Measurements from ENCODE around the gene DVL1.

Gene DVL1

DNA sequence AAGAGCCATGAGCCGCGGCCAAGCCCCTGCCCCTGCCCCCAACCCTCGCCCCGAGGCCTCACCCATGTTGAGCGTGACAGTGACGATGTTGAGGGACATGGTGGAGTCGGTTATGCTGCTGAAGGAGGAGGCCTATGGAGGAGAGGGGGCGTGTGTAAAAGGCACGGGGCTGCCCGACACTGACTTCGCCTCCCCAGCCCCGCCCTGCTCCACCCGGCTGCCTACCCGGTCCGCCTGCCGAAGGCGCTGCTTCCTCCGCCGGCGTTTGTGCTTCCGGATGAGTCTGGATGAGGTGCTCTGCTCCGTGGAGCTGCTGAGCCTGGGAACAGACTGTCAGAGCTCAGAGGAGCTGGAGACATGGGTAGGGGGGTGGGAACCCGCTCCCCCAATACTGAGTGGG lies 9.0 kb downstream of the DVL1 start:
- DNase-seq = no peak

DNA sequence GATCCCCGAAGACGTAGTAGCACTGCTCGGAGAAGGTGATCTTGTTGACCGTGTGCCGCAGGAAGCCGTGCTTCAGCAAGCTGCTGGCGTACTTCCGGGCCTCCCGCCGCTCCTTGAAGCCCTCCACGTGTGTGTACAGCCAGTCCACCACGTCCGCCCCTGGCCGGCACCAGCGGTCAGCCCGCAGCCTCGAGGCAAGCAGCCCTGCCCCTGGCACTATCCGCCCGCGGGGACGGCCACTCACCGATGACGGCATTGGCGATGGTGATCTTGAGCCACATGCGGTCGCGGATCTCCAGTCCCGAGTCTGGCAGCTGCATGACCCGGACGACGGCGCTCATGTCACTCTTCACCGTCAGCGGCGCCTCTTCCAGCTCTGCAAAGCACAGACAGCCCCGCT lies 10.9 kb downstream of the DVL1 start:
- no peak for DNase-seq

DNA sequence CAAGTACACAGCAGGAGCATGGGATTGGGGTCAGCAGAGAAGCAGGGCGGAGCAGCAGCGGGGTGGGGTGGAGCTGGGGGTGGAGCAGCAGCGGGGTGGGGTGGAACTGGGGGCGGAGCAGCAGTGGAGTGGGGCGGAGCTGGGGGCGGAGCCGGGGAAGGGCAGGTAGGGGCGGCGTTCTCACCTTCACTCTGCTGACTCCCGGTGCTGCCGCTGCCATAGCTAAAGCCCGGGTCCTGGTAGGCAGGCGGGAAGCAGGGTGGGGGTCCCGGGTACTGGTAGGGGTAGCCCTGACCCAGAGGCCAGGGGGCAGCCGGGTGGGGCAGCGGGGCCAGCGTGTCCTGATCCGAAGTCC lies 11.4 kb downstream of the DVL1 start:
- no peak for DNase-seq

DNA sequence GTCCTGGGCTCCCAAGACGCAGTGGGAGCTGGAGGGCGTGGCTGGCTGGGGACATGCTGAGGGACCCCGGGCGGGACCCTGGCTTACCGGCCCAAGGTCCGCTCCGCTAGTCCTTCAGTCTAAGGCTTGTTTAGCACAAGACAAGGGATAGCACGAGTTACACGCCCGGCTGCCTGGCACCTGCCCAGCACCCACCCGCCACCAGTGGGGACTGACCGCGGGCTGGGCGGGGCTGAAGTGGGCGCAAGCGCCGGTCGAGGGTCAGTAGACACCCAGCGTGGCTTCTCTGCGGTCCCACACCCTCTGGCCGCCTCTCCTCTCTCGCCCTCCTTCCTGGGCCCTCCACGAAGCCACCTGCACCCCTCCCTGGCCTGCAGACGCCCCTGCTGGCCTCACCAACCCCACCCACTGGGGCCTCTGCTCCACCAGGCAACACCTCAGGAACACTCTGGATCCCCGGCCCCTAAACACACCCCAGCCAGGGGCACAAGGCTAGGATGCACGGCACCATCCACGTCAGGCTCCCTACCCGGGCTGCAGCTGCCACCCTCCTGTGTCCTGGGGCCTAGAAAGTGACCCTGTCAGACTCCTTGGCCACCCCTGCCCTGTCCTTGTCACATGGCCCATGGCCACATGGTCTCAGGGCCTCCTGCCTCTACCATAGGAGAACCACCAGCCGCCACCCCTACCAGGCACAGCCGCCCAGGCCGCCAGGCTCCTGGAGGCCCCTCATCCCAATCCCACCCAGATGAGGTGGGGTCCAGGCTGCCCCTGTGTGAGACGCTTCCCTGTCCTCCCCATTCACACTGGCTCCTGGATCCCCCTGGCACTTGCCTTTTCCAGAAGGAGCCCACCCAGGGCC lies 12.1 kb downstream of the DVL1 start:
- no peak for DNase-seq

DNA sequence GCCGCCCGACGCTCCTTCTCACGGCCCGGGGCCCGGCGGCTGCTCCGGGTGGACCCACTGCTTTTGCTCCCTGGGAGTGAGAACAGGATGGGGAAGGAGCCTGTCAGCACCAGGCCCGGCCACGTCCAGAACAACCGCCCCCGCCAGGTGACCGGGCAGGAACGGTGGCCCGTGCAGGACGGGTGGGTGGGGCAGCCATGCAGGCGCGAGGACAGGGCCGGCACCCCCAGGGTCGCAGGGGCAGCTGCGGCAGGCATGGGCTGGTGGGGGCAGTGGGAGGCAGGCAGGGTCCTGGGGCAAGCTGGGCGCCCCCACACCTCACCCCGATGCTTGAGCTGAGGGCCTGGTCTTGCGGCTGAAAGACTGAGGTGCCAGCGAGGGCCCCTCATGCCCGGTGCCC lies 12.8 kb downstream of the DVL1 start:
- no peak for DNase-seq

DNA sequence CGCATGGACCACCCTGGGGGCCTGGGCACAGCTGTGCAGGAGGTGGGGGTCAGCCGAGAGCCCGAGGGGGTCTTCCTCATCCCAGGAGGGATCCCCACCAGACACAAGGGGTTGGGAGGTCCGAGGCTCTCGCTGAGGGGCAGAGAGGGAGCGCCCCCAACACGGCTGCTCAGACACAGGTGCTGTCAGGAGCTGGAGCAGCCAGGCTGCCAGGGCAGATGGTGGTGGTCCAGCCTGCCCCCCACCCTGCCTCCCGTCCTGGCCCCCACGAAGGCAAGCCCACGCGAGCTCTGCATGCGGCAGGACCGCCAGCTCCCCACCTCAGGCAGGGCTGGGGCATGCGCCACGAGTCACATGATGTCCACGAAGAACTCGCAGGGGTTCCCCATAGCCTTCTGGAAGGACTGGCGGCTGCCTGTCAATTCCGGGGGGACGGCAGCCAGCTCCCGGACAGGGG lies 13.4 kb downstream of the DVL1 start:
- DNase-seq = no peak

DNA sequence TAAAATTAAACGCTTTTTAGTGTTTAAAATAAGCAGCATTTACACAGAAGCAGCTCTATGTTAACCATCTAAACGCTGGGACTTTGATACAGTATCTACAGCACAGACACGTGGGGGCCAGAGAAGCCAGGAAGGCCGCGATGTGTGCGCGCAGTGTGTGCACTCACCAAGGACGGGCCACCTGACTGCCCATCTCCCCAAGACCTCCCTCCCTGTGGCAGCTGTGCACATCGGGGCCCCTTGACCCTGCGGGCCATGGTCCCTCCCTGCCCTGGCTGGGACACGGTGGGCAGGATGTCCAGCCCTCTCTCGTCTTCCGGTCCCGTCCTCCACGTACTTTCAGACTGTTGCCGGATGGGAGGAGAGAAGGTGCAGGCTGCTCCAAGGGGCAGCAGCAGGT lies 13.9 kb downstream of the DVL1 start:
- no peak for DNase-seq

DNA sequence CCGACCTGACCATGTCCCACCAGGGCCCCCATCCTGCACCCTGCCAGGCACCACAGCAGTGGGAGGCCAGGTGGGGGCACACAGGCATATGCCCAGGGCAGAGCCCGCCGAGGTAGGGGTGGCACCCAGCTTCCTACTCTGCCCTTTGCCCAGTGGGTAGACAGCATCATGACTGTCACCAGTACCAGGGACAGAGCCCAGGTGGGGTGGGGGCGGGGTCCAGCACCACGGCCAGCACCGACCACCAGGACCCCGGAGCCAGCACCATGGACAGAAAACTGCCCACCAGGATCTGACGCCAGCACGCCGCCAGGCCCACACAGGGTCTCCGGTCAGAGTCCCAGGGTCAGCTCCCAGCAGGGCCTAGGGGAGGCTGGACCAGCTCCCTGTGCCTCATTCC lies 14.4 kb downstream of the DVL1 start:
- no peak for DNase-seq

DNA sequence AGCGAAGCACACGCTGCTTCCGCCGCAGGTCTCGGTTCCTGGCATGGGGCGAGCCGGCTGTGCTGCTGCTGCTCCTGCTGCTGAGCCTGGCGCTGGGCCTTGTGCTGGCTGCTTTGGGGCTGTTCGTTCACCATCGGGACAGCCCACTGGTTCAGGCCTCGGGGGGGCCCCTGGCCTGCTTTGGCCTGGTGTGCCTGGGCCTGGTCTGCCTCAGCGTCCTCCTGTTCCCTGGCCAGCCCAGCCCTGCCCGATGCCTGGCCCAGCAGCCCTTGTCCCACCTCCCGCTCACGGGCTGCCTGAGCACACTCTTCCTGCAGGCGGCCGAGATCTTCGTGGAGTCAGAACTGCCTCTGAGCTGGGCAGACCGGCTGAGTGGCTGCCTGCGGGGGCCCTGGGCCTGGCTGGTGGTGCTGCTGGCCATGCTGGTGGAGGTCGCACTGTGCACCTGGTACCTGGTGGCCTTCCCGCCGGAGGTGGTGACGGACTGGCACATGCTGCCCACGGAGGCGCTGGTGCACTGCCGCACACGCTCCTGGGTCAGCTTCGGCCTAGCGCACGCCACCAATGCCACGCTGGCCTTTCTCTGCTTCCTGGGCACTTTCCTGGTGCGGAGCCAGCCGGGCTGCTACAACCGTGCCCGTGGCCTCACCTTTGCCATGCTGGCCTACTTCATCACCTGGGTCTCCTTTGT lies 15.5 kb downstream of the DVL1 start:
- no peak for DNase-seq

DNA sequence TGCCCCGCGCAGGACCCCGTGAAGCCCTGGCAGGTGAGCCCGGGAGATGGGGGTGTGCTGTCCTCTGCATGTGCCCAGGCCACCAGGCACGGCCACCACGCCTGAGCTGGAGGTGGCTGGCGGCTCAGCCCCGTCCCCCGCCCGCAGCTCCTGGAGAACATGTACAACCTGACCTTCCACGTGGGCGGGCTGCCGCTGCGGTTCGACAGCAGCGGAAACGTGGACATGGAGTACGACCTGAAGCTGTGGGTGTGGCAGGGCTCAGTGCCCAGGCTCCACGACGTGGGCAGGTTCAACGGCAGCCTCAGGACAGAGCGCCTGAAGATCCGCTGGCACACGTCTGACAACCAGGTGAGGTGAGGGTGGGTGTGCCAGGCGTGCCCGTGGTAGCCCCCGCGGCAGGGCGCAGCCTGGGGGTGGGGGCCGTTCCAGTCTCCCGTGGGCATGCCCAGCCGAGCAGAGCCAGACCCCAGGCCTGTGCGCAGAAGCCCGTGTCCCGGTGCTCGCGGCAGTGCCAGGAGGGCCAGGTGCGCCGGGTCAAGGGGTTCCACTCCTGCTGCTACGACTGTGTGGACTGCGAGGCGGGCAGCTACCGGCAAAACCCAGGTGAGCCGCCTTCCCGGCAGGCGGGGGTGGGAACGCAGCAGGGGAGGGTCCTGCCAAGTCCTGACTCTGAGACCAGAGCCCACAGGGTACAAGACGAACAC lies 16.3 kb downstream of the DVL1 start:
- no peak for DNase-seq

DNA sequence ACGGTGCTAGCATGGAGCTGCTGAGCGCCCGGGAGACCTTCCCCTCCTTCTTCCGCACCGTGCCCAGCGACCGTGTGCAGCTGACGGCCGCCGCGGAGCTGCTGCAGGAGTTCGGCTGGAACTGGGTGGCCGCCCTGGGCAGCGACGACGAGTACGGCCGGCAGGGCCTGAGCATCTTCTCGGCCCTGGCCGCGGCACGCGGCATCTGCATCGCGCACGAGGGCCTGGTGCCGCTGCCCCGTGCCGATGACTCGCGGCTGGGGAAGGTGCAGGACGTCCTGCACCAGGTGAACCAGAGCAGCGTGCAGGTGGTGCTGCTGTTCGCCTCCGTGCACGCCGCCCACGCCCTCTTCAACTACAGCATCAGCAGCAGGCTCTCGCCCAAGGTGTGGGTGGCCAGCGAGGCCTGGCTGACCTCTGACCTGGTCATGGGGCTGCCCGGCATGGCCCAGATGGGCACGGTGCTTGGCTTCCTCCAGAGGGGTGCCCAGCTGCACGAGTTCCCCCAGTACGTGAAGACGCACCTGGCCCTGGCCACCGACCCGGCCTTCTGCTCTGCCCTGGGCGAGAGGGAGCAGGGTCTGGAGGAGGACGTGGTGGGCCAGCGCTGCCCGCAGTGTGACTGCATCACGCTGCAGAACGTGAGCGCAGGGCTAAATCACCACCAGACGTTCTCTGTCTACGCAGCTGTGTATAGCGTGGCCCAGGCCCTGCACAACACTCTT lies 17.0 kb downstream of the DVL1 start:
- no peak for DNase-seq

DNA sequence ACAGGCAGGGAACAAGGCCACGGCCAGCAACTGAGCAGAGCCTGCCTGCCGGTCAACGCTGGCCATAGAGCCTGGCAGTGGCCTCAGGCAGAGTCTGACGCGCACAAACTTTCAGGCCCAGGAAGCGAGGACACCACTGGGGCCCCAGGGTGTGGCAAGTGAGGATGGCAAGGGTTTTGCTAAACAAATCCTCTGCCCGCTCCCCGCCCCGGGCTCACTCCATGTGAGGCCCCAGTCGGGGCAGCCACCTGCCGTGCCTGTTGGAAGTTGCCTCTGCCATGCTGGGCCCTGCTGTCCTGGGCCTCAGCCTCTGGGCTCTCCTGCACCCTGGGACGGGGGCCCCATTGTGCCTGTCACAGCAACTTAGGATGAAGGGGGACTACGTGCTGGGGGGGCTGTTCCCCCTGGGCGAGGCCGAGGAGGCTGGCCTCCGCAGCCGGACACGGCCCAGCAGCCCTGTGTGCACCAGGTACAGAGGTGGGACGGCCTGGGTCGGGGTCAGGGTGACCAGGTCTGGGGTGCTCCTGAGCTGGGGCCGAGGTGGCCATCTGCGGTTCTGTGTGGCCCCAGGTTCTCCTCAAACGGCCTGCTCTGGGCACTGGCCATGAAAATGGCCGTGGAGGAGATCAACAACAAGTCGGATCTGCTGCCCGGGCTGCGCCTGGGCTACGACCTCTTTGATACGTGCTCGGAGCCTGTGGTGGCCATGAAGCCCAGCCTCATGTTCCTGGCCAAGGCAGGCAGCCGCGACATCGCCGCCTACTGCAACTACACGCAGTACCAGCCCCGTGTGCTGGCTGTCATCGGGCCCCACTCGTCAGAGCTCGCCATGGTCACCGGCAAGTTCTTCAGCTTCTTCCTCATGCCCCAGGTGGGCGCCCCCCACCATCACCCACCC lies 17.9 kb downstream of the DVL1 start, which contains the start of gene TAS1R3:
TSS of gene TAS1R3 (plus strand) at position 213 of the 898 bp plus-strand sequence. CDS start at position 279, 66 bp downstream.
- DNase-seq = no peak

DNA sequence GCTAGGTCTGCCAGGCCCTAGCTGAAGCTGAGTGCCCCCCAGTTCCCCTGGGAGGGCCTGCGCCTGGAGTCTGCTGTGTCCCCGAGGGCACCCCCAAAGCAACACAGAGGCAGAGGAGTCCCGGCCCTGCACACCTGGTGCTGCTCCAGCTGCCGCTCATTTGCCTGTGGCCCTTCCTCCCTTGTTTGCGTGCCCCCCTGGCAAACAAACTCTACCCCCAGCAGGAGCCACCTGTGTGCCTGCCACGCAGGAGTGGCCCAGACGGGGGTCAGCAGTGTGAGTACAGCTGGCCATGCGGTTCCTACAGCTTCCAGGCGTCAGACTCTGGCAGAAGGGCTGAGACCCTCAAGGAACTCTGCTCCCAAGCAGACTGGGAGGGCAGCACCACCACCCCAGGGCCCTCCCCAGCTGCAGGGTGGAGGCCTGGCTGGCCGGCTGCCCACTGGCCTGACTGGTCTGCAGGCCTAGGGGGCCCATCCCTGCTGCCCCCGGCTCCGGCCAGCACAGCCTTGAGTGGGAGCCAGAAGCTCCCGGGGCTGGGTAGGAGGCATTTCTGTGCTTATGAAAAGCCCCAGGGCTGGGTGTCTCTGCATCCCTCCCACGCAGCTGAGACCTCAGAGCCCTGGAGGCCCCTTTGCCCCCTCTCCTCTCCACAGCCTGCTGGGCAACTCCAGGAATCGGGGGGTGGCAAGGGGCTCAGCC lies 18.7 kb downstream of the DVL1 start:
- DNase-seq = no peak

DNA sequence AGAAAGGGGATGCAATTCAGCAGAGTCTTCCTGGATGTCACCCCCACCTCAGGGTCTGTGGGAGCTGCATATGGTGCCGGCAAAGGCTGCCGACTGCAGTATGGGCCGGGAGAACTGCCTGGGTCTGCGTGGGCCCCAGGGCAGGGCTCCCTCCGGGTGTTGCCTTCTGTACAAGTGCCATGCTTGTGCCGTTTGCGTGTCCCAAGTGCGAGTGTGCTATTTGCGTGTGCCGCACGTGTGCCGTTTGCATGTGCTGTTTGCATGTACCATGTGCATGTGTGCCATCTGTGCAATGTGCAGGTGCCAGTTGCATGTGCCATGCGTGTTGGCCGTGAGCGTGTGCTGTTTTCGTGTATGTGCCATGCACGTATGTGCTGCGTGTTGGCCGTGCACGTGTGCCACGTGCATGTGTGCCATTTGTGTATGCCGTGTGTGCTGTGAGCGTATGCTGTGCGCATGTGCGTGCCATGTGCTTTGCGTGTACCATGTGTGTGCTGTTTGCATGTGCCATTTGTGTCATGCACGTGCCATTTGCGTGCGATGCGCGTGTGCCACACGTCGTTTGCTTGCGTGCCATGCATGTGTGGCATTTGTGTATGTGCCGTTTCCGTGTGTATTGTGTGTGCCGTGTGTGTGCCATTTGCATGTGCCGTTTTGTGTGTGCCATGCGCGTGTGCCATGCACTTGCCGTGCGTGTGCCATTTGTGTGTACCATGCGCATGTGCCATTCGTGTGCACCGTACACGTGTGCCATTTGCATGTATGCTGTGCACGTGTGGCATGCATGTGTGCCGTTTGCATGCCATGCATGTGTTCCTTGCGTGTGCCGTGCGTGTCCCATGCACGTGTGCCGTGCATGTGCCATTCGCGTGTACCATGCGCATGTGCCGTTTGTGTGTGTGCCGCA lies 19.7 kb downstream of the DVL1 start:
- DNase-seq = no peak

DNA sequence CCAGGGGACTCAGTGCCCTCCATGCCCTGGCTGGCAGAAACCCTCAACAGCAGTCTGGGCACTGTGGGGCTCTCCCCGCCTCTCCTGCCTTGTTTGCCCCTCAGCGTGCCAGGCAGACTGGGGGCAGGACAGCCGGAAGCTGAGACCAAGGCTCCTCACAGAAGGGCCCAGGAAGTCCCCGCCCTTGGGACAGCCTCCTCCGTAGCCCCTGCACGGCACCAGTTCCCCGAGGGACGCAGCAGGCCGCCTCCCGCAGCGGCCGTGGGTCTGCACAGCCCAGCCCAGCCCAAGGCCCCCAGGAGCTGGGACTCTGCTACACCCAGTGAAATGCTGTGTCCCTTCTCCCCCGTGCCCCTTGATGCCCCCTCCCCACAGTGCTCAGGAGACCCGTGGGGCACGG lies 21.0 kb downstream of the DVL1 start:
- DNase-seq = no peak

DNA sequence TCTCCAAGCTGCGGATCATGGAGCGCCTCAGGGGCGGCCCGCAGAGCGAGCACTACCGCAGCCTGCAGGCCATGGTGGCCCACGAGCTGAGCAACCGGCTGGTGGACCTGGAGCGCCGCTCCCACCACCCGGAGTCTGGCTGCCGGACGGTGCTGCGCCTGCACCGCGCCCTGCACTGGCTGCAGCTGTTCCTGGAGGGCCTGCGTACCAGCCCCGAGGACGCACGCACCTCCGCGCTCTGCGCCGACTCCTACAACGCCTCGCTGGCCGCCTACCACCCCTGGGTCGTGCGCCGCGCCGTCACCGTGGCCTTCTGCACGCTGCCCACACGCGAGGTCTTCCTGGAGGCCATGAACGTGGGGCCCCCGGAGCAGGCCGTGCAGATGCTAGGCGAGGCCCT lies 21.9 kb downstream of the DVL1 start:
- DNase-seq = no peak

DNA sequence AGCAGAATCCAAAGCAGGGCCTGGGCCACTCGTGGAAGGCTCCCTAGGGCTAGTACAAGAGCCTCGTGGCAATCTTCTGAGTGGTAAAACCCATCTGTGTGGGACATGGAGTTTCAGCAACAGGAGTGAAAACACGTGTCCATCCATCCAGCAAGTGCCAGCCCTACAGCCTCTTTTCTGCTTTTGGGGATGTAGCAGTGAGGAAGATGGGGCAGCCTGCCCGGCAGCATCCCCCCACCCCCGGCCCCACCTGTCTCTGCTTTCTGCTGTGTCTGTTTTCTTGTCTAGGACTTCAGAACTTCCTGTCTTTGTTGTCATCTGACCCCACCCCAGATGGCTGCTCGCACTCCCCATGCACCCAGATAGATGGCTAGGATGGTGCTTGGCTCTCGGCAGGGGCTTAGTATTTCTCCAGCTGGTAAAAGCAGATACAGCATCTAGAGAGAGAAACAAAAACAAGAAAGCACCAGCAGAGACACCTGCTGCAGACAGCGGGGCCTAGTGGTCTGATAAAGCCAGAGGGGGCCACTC lies 23.1 kb downstream of the DVL1 start:
- no peak for DNase-seq

DNA sequence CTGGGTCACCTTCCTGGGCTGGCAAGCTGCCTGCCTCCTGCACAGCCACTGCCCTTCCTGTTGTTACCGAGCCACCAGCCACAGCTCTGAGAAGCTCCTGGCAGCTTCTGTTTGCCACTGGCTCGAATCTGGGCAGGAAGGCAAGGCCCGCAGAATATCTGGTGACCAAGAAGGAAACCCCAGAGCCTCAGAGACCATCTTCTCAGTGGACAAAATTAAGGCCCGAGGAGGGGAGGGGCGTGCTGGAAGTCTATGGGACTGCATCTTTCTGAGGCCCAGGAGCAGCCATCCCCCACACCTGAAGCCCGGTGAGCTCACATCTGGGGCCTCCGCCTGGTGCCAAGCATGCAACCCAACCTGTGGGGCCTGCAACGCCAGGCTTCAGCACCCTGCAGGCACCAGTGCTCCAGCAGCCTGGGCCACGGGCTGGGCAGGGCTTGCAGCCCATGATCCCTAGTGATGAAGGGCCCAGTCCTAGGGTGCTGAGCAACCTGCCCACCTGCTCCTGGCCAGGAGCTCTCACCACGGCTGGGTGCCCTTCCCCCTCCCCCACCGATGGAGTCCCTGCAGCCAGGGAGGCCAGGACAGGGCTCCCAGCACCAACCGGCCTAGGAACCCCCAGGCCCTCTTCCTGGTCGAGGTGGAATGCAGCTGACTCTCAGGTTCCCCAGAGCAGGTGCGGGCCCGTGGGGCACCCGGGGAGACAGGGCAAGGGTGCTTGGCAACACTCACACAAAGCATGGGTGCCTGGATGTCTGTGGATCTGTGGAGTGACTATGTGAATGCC lies 23.7 kb downstream of the DVL1 start:
- DNase-seq = no peak

All from CD4-positive, alpha-beta T cell treated with Interferon gamma for 1 hour (primary cell).